ENCODE measurements around the gene CDKN2B-AS1.

DNA sequence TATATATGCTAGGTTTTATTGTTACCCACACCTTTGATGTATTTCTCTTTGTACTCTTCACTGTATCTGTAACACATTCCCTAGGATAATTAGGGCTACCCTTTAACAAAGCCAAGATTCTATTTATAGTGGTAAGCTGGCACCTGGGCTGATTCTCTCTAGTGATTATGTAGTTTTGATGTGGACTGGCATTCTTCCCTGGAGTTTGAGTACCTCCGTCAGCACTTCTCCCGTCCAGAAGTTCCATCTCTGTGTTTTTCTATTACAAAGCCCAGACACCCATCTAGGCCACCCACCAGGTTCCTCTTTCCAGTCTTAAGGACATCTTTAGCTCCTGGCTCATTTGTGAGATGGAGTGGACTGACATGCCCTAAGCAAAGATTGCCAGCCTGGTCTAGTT, 70.4 kb downstream of the CDKN2B-AS1 start:
- TF ChIP-seq, protein P1, sequence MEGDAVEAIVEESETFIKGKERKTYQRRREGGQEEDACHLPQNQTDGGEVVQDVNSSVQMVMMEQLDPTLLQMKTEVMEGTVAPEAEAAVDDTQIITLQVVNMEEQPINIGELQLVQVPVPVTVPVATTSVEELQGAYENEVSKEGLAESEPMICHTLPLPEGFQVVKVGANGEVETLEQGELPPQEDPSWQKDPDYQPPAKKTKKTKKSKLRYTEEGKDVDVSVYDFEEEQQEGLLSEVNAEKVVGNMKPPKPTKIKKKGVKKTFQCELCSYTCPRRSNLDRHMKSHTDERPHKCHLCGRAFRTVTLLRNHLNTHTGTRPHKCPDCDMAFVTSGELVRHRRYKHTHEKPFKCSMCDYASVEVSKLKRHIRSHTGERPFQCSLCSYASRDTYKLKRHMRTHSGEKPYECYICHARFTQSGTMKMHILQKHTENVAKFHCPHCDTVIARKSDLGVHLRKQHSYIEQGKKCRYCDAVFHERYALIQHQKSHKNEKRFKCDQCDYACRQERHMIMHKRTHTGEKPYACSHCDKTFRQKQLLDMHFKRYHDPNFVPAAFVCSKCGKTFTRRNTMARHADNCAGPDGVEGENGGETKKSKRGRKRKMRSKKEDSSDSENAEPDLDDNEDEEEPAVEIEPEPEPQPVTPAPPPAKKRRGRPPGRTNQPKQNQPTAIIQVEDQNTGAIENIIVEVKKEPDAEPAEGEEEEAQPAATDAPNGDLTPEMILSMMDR (IDR thresholded peaks at IDR 0.05) = no peak
- no peak for TF ChIP-seq POLR2A (IDR thresholded peaks at IDR 0.05)
- no peak for TF ChIP-seq POLR2AphosphoS5 (IDR thresholded peaks at IDR 0.05)
- TF ChIP-seq EP300 (IDR thresholded peaks at IDR 0.05) = no peak
